Fibroblast of skin of left biceps (primary cell): ENCODE results near the gene TMPRSS2.

ENCODE experiments used
- DNase-seq, 2 experiments: peaks; one replicate each; pipeline ENCODE4 v3.0.0-alpha.2; 2013; ENCODE audit warnings: low read depth in 2 of 2

The TMPRSS2 gene

GRCh38 chr21:41449613-41450012 lies 58.3 kb downstream of the TMPRSS2 start:
- DNase-seq = no peak

- no peak for DNase-seq
Measured at GRCh38 chr21:41447356-41447755, 60.6 kb downstream of the TMPRSS2 start.

- DNase-seq = no peak
Measured at GRCh38 chr21:41446586-41446985, 61.4 kb downstream of the TMPRSS2 start.

GRCh38 chr21:41445465-41445862 lies 62.5 kb downstream of the TMPRSS2 start:
- no peak for DNase-seq

GRCh38 chr21:41444703-41445464 lies 63.1 kb downstream of the TMPRSS2 start:
- DNase-seq = no peak

GRCh38 chr21:41443562-41443961 lies 64.4 kb downstream of the TMPRSS2 start:
- DNase-seq = no peak

- DNase-seq = peak; percentile 43 to 48
Measured at GRCh38 chr21:41442481-41443186, 65.3 kb downstream of the TMPRSS2 start.

- no peak for DNase-seq
Measured at GRCh38 chr21:41441546-41441945, 66.4 kb downstream of the TMPRSS2 start.

- DNase-seq = no peak
Measured at GRCh38 chr21:41439248-41439647, 68.7 kb downstream of the TMPRSS2 start.

- no peak for DNase-seq
Measured at GRCh38 chr21:41438425-41439113, 69.4 kb downstream of the TMPRSS2 start.

- DNase-seq = no peak
Measured at GRCh38 chr21:41437729-41438128, 70.2 kb downstream of the TMPRSS2 start.

- DNase-seq = no peak
Measured at GRCh38 chr21:41435706-41436105, 72.3 kb downstream of the TMPRSS2 start.

- no peak for DNase-seq
Measured at GRCh38 chr21:41433566-41433965, 74.4 kb downstream of the TMPRSS2 start.

- no peak for DNase-seq
Measured at GRCh38 chr21:41432562-41433460, 75.1 kb downstream of the TMPRSS2 start.

GRCh38 chr21:41431788-41432548 lies 76.0 kb downstream of the TMPRSS2 start:
- DNase-seq = no peak

- DNase-seq = no peak
Measured at GRCh38 chr21:41429925-41430491, 78.0 kb downstream of the TMPRSS2 start.

GRCh38 chr21:41429305-41429704 lies 78.7 kb downstream of the TMPRSS2 start:
- DNase-seq = no peak

- no peak for DNase-seq
Measured at GRCh38 chr21:41428847-41429246, 79.1 kb downstream of the TMPRSS2 start.

GRCh38 chr21:41428311-41428710 lies 79.6 kb downstream of the TMPRSS2 start:
- DNase-seq = no peak

- no peak for DNase-seq
Measured at GRCh38 chr21:41427556-41427955, 80.4 kb downstream of the TMPRSS2 start.
